ENCODE data around the gene MBOAT1. TPM values are rescaled to one million over a fixed set of nuclear protein-coding genes. Genes with fewer than 3 reads are reported as not detected.

MBOAT1 gene
- total and polyA plus RNA-seq, 9 donors, result 8.5 to 30.2 (median 12.7) TPM

- Histone ChIP-seq H3K27ac (no peak overlapping the region), H3K36me3 (no peaks in the 10 kb centered on the region), H3K4me1 (ENCODE audit: insufficient read depth) (peaks cover 6% of the 10 kb centered on the region), H3K27me3 (no peaks in the 10 kb centered on the region), H3K4me3 (no peak overlapping the region), H3K9me3 (no peaks in the 10 kb centered on the region)
- WGBS, 3 donors, result 86 to 90% (median 86%) methylated on average over 6 of the region's 6 CpGs
- TF ChIP-seq EP300 (IDR thresholded peaks at IDR 0.05) (no peak), POLR2A (IDR thresholded peaks at IDR 0.05) (no peak)
- TF ChIP-seq, protein P1, sequence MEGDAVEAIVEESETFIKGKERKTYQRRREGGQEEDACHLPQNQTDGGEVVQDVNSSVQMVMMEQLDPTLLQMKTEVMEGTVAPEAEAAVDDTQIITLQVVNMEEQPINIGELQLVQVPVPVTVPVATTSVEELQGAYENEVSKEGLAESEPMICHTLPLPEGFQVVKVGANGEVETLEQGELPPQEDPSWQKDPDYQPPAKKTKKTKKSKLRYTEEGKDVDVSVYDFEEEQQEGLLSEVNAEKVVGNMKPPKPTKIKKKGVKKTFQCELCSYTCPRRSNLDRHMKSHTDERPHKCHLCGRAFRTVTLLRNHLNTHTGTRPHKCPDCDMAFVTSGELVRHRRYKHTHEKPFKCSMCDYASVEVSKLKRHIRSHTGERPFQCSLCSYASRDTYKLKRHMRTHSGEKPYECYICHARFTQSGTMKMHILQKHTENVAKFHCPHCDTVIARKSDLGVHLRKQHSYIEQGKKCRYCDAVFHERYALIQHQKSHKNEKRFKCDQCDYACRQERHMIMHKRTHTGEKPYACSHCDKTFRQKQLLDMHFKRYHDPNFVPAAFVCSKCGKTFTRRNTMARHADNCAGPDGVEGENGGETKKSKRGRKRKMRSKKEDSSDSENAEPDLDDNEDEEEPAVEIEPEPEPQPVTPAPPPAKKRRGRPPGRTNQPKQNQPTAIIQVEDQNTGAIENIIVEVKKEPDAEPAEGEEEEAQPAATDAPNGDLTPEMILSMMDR (IDR thresholded peaks at IDR 0.05), result no peak
- DNase-seq, result no peak
- intact Hi-C loops (cut with DNase I), result no loop called here
These were observed 14.0 kb downstream of the MBOAT1 start for GRCh38 chr6:20198156-20198774.

GRCh38 chr6:20197251-20197650 lies 15.0 kb downstream of the MBOAT1 start:
- Histone ChIP-seq H3K4me1 (ENCODE audit: insufficient read depth) (peaks cover 8% of the 10 kb centered on the region), H3K9me3 (no peaks in the 10 kb centered on the region), H3K27ac (no peak overlapping the region), H3K27me3 (no peaks in the 10 kb centered on the region), H3K36me3 (no peaks in the 10 kb centered on the region), H3K4me3 (no peak overlapping the region)
- TF ChIP-seq, protein P1 (IDR thresholded peaks at IDR 0.05), result no peak
- TF ChIP-seq POLR2A (IDR thresholded peaks at IDR 0.05), result no peak
- WGBS, 3 donors, result 77 to 97% (median 83%) methylated on average over 3 of the region's 3 CpGs
- DNase-seq, result no peak
- intact Hi-C loops (cut with DNase I), result no loop called here

DNA sequence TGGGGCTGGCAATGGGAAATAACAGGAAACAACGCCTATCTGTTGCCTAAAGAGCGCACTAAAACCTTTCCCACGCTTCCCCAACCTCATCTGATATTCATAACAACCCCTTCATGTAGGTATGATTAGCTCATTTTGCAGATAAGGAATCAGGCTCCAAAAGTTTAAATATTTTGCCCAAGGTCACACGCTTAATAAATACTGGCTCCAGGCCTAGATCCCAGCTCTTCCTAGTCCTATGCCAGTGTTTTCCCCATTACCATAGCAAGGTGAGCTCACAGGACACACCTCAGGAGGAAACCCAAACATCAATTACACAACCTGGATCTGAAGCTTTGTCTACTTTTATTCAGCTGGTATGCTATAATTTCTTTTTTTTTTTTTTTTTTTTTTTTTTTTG lies 19.6 kb downstream of the MBOAT1 start:
- WGBS, 3 donors, result 64 to 84% (median 80%) methylated on average over 4 of the region's 4 CpGs

DNA sequence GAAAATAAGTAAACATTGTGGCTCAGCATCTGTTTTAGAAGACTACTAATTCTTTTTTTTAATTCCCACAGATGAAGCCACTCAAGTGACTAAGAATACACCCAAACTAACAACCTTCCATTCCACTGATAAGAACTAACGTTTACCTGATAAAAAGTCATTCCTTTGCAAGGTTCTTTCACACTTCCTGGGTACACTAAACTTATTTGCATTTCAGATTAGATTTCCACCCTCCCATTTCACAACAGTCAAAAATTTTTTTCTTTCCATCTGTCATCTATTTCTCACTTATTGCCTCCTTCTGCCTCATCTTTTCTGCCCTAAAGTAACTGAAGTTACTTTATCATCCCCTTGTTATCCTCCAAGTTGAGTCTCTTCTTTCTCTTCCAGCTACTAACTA lies 20.3 kb downstream of the MBOAT1 start:
- no peaks in the 10 kb centered on the region for H3K27me3 ChIP-seq
- no peak overlapping the region for H3K4me3 ChIP-seq
- no peaks in the 10 kb centered on the region for H3K36me3 ChIP-seq
- intact Hi-C loops (cut with DNase I), result loop anchor here in 1 of 4 donors (2.0 kb wide), 1 partner anchor 25 kb away; no protein-coding TSS in a partner anchor
- no peaks in the 10 kb centered on the region for H3K9me3 ChIP-seq
- DNase-seq, result no peak
- WGBS, 3 donors, result 5 to 31% (median 11%) methylated on average over 1 of the region's 1 CpG
- no peak overlapping the region for H3K27ac ChIP-seq
- H3K4me1 ChIP-seq (ENCODE audit: insufficient read depth), result peaks cover 2% of the 10 kb centered on the region
- TF ChIP-seq, protein P1 (IDR thresholded peaks at IDR 0.05), result no peak
- TF ChIP-seq EP300 (IDR thresholded peaks at IDR 0.05) (no peak), POLR2A (IDR thresholded peaks at IDR 0.05) (no peak)

More for the DNA sequence above, 19.6 kb downstream of the MBOAT1 start:
- no peaks in the 10 kb centered on the region for H3K36me3 ChIP-seq
- no peak overlapping the region for H3K27ac ChIP-seq
- H3K4me3 ChIP-seq, result no peak overlapping the region
- no peaks in the 10 kb centered on the region for H3K9me3 ChIP-seq
- H3K27me3 ChIP-seq, result no peaks in the 10 kb centered on the region
- peaks cover 2% of the 10 kb centered on the region for H3K4me1 ChIP-seq (ENCODE audit: insufficient read depth)
- DNase-seq, result no peak
- intact Hi-C loops (cut with DNase I), result loop anchor here in 1 of 4 donors (2.0 kb wide), 1 partner anchor 24 kb away; no protein-coding TSS in a partner anchor
- TF ChIP-seq, protein P1 (IDR thresholded peaks at IDR 0.05), result no peak
- no peak for TF ChIP-seq POLR2A (IDR thresholded peaks at IDR 0.05)
- TF ChIP-seq EP300 (IDR thresholded peaks at IDR 0.05), result no peak
